ENCODE measurements around the gene LYST.
A peak's percentile ranks its signal among the peaks of the same experiment; 100 is the strongest.

LYST gene

GRCh38 chr1:235887676-235888075, 21.0 kb upstream of the LYST start:
- no peak for DNase-seq

GRCh38 chr1:235885655-235886262, 19.1 kb upstream of the LYST start:
- DNase-seq: no peak

GRCh38 chr1:235883261-235883927, 16.7 kb upstream of the LYST start:
- DNase-seq: no peak

GRCh38 chr1:235882816-235883215, 16.1 kb upstream of the LYST start:
- no peak for DNase-seq

GRCh38 chr1:235881930-235882700, 15.4 kb upstream of the LYST start:
- no peak for DNase-seq

GRCh38 chr1:235878082-235878811, 11.5 kb upstream of the LYST start:
- no peak for DNase-seq

GRCh38 chr1:235876402-235876841, 9.7 kb upstream of the LYST start:
- no peak for DNase-seq

- DNase-seq: no peak
Measured at GRCh38 chr1:235875036-235875597, 8.4 kb upstream of the LYST start.

- DNase-seq: no peak
Measured at GRCh38 chr1:235874261-235874660, 7.6 kb upstream of the LYST start.

- no peak for DNase-seq
Measured at GRCh38 chr1:235873571-235873970, 6.9 kb upstream of the LYST start.

- DNase-seq: no peak
Measured at GRCh38 chr1:235873045-235873444, 6.3 kb upstream of the LYST start.

GRCh38 chr1:235872270-235872669, 5.6 kb upstream of the LYST start:
- no peak for DNase-seq

GRCh38 chr1:235867903-235868469, 1.3 kb upstream of the LYST start:
- DNase-seq: no peak

- DNase-seq: peak; percentile 98
Measured at GRCh38 chr1:235866913-235867845, 473 bp upstream of the LYST start.

GRCh38 chr1:235865565-235866204, 1.0 kb downstream of the LYST start:
- DNase-seq: no peak

- peak; percentile 31 for DNase-seq
Measured at GRCh38 chr1:235864931-235865525, 1.7 kb downstream of the LYST start.

- no peak for DNase-seq
Measured at GRCh38 chr1:235864469-235864868, 2.2 kb downstream of the LYST start.

- DNase-seq: peak; percentile 67
Measured at GRCh38 chr1:235863699-235864093, 3.0 kb downstream of the LYST start.

GRCh38 chr1:235861857-235862256, 4.8 kb downstream of the LYST start:
- DNase-seq: no peak

- DNase-seq: no peak
Measured at GRCh38 chr1:235860829-235861228, 5.9 kb downstream of the LYST start.

- no peak for DNase-seq
Measured at GRCh38 chr1:235859789-235860188, 6.9 kb downstream of the LYST start.
